ENCODE measurements around the gene UBL3. TPM values are rescaled to one million over a fixed set of nuclear protein-coding genes. Genes with fewer than 3 reads are reported as not detected.

Gene UBL3
- total RNA-seq, 1 donor from 2014 or later, result 20.0 TPM

- Histone ChIP-seq H3K4me1 (peaks cover 19% of the 10 kb centered on the region), H3K27ac (no peak overlapping the region), H3F3A (ENCODE audit: low read depth) (peaks cover 12% of the 10 kb centered on the region), H3K79me2 (ENCODE audit: low read depth) (peaks cover 55% of the 10 kb centered on the region), H4K20me1 (ENCODE audit: low read depth) (peaks cover 12% of the 10 kb centered on the region), H2AFZ (replicated peaks) (peak overlapping the region; percentile 9), H3K4me3 (peak overlapping the region; percentile 80), H3K36me3 (no peaks in the 10 kb centered on the region), H3K9ac (peak overlapping the region; percentile 56), H3K4me2 (peak overlapping the region; percentile 85), H3K27me3 (no peaks in the 10 kb centered on the region), H3K9me3 (ENCODE audit: low read depth) (no peaks in the 10 kb centered on the region)
- H3K4me3 Mint-ChIP-seq, result peak overlapping the region; percentile 96
- no peaks in the 10 kb centered on the region for H3K9me3 Mint-ChIP-seq
- no peaks in the 10 kb centered on the region for H3K27me3 Mint-ChIP-seq (ENCODE audit: insufficient read depth, low read depth)
- DNase-seq (ENCODE audit: low spot score), result peak; percentile 23
- no peak for TF ChIP-seq CTCF (IDR thresholded peaks at IDR 0.05)
- TF ChIP-seq EZH2 (IDR thresholded peaks at IDR 0.05), result no peak
- no peak for TF ChIP-seq EZH2phosphoT487 (IDR thresholded peaks at IDR 0.05)
- H3K27ac Mint-ChIP-seq, result peak overlapping the region; percentile 87
- H3K36me3 Mint-ChIP-seq, result no peaks in the 10 kb centered on the region
- peaks cover 36% of the 10 kb centered on the region for H3K4me1 Mint-ChIP-seq
Observed at GRCh38 chr13:29849071-29849631, 1.3 kb downstream of the UBL3 start.

- H2AFZ ChIP-seq (replicated peaks), result no peak overlapping the region
- H4K20me1 ChIP-seq (ENCODE audit: low read depth), result peaks cover 17% of the 10 kb centered on the region
- H3K9me3 ChIP-seq (ENCODE audit: low read depth), result no peaks in the 10 kb centered on the region
- no peak overlapping the region for H3K27ac ChIP-seq
- H3K4me2 ChIP-seq, result peak overlapping the region; percentile 76
- TF ChIP-seq EZH2 (IDR thresholded peaks at IDR 0.05), result no peak
- TF ChIP-seq CTCF (IDR thresholded peaks at IDR 0.05), result no peak
- no peak for TF ChIP-seq EZH2phosphoT487 (IDR thresholded peaks at IDR 0.05)
- H3K27ac Mint-ChIP-seq, result peak overlapping the region; percentile 25
- no peaks in the 10 kb centered on the region for H3K27me3 Mint-ChIP-seq (ENCODE audit: insufficient read depth, low read depth)
- H3K79me2 ChIP-seq (ENCODE audit: low read depth), result peaks cover 71% of the 10 kb centered on the region
- peak; percentile 14 for DNase-seq (ENCODE audit: low spot score)
- H3K27me3 ChIP-seq, result no peaks in the 10 kb centered on the region
- H3K4me3 Mint-ChIP-seq, result peak overlapping the region; percentile 96
- H3K9ac ChIP-seq, result no peak overlapping the region
- H3K4me1 Mint-ChIP-seq, result peaks cover 39% of the 10 kb centered on the region
- no peaks in the 10 kb centered on the region for H3K36me3 Mint-ChIP-seq
- H3K9me3 Mint-ChIP-seq, result no peaks in the 10 kb centered on the region
- no peaks in the 10 kb centered on the region for H3K36me3 ChIP-seq
- peaks cover 19% of the 10 kb centered on the region for H3K4me1 ChIP-seq
- H3F3A ChIP-seq (ENCODE audit: low read depth), result peaks cover 12% of the 10 kb centered on the region
- peak overlapping the region; percentile 38 for H3K4me3 ChIP-seq
Observed at GRCh38 chr13:29847501-29847983, 2.9 kb downstream of the UBL3 start.

- Histone ChIP-seq H3K4me2 (peak overlapping the region; percentile 76), H3F3A (ENCODE audit: low read depth) (peaks cover 14% of the 10 kb centered on the region), H3K27ac (no peak overlapping the region), H3K9ac (no peak overlapping the region), H3K4me1 (peaks cover 21% of the 10 kb centered on the region), H3K27me3 (no peaks in the 10 kb centered on the region), H3K36me3 (no peaks in the 10 kb centered on the region), H4K20me1 (ENCODE audit: low read depth) (peaks cover 17% of the 10 kb centered on the region), H2AFZ (replicated peaks) (no peak overlapping the region), H3K79me2 (ENCODE audit: low read depth) (peaks cover 78% of the 10 kb centered on the region), H3K4me3 (peak overlapping the region; percentile 38), H3K9me3 (ENCODE audit: low read depth) (no peaks in the 10 kb centered on the region)
- H3K27ac Mint-ChIP-seq, result no peak overlapping the region
- H3K4me1 Mint-ChIP-seq, result peaks cover 43% of the 10 kb centered on the region
- H3K36me3 Mint-ChIP-seq, result no peaks in the 10 kb centered on the region
- DNase-seq (ENCODE audit: low spot score), result no peak
- TF ChIP-seq CTCF (IDR thresholded peaks at IDR 0.05), result no peak
- TF ChIP-seq EZH2phosphoT487 (IDR thresholded peaks at IDR 0.05), result no peak
- TF ChIP-seq EZH2 (IDR thresholded peaks at IDR 0.05), result no peak
- H3K4me3 Mint-ChIP-seq, result peak overlapping the region; percentile 96
- no peaks in the 10 kb centered on the region for H3K9me3 Mint-ChIP-seq
- H3K27me3 Mint-ChIP-seq (ENCODE audit: insufficient read depth, low read depth), result no peaks in the 10 kb centered on the region
Observed at GRCh38 chr13:29846475-29847256, 3.8 kb downstream of the UBL3 start.

Measured in neural progenitor cell (in vitro differentiated cells).